K562 (cell line): ENCODE results near the gene ADK. TPM values are rescaled to one million over a fixed set of nuclear protein-coding genes. Genes with fewer than 3 reads are reported as not detected.

Experiments
- ATAC-seq: fragments of 200-7000 bp; cut with Tn5 transposase; 3 replicates; pipeline ENCODE4 v1.9.1; 2020; ENCODE audit warnings: moderate library complexity
- BruUV-seq: library from RNA; stranded (reverse); fragments of 400-500 nt; replicated peaks from 2 replicates; lab custom pipeline; 2021; lab: Mats Ljungman, UMichigan
- CTCF ChIA-PET: fragments of 300-600 bp; formaldehyde crosslinking; extraction: SDS; loops from one replicate; lab custom pipeline; 2021; ENCODE audit warnings: low intra/inter-chr PET ratio; lab: Yijun Ruan, JAX
- POLR2A ChIA-PET: fragments of 300-600, 350-650 bp; sonication (Branson Sonifier 250); formaldehyde crosslinking; extraction: SDS; loops from one replicate; lab custom pipeline; 2021; ENCODE audit warnings: antibody characterized with exemption, inconsistent platforms; lab: Yijun Ruan, JAX
- DNase-seq, 4 experiments: peaks; one replicate each; pipeline versions ENCODE4 v3.0.0 to v3.0.0-alpha.2; 2011 to 2018; ENCODE audit warnings: low spot score in 3 of 4, mixed read lengths in 3 of 4; ENCODE audit errors: extremely low read depth in 1 of 4
- FAIRE-seq: peaks from 2 replicates; lab custom pipeline; 2011; peaks lifted over from hg19 to GRCh38; lab: Jason Lieb, UNC
- H2AFZ ChIP-seq: 2 replicates; pipeline ENCODE4 v1.6.0; 2011; ENCODE audit warnings: low read depth, low read length, control low read depth, inconsistent platforms
- H3K27ac ChIP-seq: fragments of 200-600 bp; 3 replicates; pipeline ENCODE4 v1.8.0; 2011; ENCODE audit warnings: low read depth, mild to moderate bottlenecking, control low read depth, inconsistent platforms, low read length, moderate library complexity, mixed read lengths; ENCODE audit errors: extremely low read depth
- H3K27me3 ChIP-seq, 2 experiments: fragments of 300-600 bp in 1 of 2; 2 replicates in 1 of 2; 3 replicates in 1 of 2; pipeline versions ENCODE4 v1.6.0 to v1.8.0; 2011; ENCODE audit warnings: inconsistent platforms in 2 of 2, low read length in 2 of 2, mild to moderate bottlenecking in 1 of 2, mixed read lengths in 1 of 2, moderate library complexity in 1 of 2; ENCODE audit not compliant: control insufficient read depth in 2 of 2, insufficient read depth in 2 of 2
- H3K36me3 ChIP-seq: fragments of 300-600 bp; 3 replicates; pipeline ENCODE4 v1.8.0; 2011; ENCODE audit warnings: mild to moderate bottlenecking, low read length, inconsistent platforms; ENCODE audit not compliant: control insufficient read depth, insufficient read depth
- H3K4me1 ChIP-seq, 2 experiments: fragments of 200-600 bp in 1 of 2; replicated peaks in 1 of 2; 2 replicates in 1 of 2; 3 replicates in 1 of 2; pipeline versions ENCODE4 v1.5.1 to v1.8.0; 2011; ENCODE audit warnings: inconsistent platforms in 2 of 2, low read length in 2 of 2, mild to moderate bottlenecking in 1 of 2, mixed read lengths in 1 of 2, moderate library complexity in 1 of 2; ENCODE audit not compliant: control insufficient read depth in 2 of 2, insufficient read depth in 2 of 2
- H3K4me2 ChIP-seq: 2 replicates; pipeline ENCODE4 v1.6.1; 2011; ENCODE audit warnings: low read length, control low read depth, inconsistent platforms, mixed read lengths; ENCODE audit not compliant: insufficient read depth
- H3K4me3 ChIP-seq: fragments of 200-600 bp; sonication (generic), shearing (Covaris generic); 2 replicates; pipeline ENCODE4 v1.5.1; 2016; ENCODE audit warnings: control low read depth, inconsistent platforms
- H3K79me2 ChIP-seq: fragments of 200-600 bp; 3 replicates; pipeline ENCODE4 v1.8.0; 2011; ENCODE audit warnings: low read length, inconsistent platforms; ENCODE audit not compliant: control insufficient read depth, insufficient read depth
- H3K9ac ChIP-seq, 2 experiments: 2 replicates each; pipeline versions ENCODE4 v1.6.0 to v1.6.1; 2011; ENCODE audit warnings: low read depth in 2 of 2, low read length in 2 of 2, control low read depth in 1 of 2, inconsistent platforms in 1 of 2, mild to moderate bottlenecking in 1 of 2, mixed read lengths in 1 of 2; ENCODE audit not compliant: insufficient read depth in 1 of 2
- H3K9me1 ChIP-seq: one replicate; pipeline ENCODE4 v1.6.0; 2011; ENCODE audit warnings: inconsistent platforms, mild to moderate bottlenecking, low read length, moderate library complexity; ENCODE audit not compliant: control insufficient read depth, insufficient read depth
- H3K9me3 ChIP-seq: replicated peaks from 2 replicates; pipeline ENCODE4 v1.5.1; 2011; ENCODE audit warnings: low read depth, low read length, inconsistent platforms; ENCODE audit not compliant: control insufficient read depth, insufficient read depth
- H4K20me1 ChIP-seq: replicated peaks from 2 replicates; pipeline ENCODE4 v1.6.1; 2011; ENCODE audit warnings: low read length, inconsistent platforms, mixed read lengths; ENCODE audit not compliant: control insufficient read depth, insufficient read depth
- ATF1 ChIP-seq, 2 experiments: fragments of 450-650 bp in 1 of 2; IDR thresholded peaks; 2 replicates each; pipeline ENCODE4 v1.6.1; 2016; ENCODE audit warnings: missing compliant biosample characterization in 1 of 2, missing genetic modification characterization in 1 of 2
- BHLHE40 ChIP-seq: IDR thresholded peaks from 2 replicates; pipeline ENCODE4 v1.6.1; 2011; ENCODE audit warnings: low read length, improper control_type of control experiment
- CAMTA2 ChIP-seq: fragments of 250-450 bp; sonication (Bioruptor Pico); conservative IDR thresholded peaks from 2 replicates; pipeline ENCODE4 v1.5.1; 2022
- CBFB ChIP-seq: sonication (generic); formaldehyde crosslinking; IDR thresholded peaks from 2 replicates; pipeline ENCODE4 v1.4.0; 2020; ENCODE audit warnings: mild to moderate bottlenecking, missing genetic modification reagents
- CREB3 ChIP-seq: fragments of 450-650 bp; conservative IDR thresholded peaks from 2 replicates; pipeline ENCODE4 v1.6.1; 2016; ENCODE audit warnings: missing genetic modification characterization, low read depth, mild to moderate bottlenecking, missing compliant biosample characterization, moderate library complexity
- ELK1 ChIP-seq: sonication (generic); formaldehyde crosslinking; IDR thresholded peaks from 2 replicates; pipeline ENCODE4 v1.8.1; 2022; ENCODE audit warnings: missing genetic modification reagents
- EZH2 ChIP-seq: IDR thresholded peaks from 2 replicates; pipeline ENCODE4 v1.6.1; 2012; ENCODE audit warnings: low read depth, mild to moderate bottlenecking, inconsistent platforms, low read length, borderline replicate concordance
- FOXK1 ChIP-seq: sonication (generic); formaldehyde crosslinking; IDR thresholded peaks from 2 replicates; pipeline ENCODE4 v1.8.0; 2022; ENCODE audit warnings: missing genetic modification reagents, mild to moderate bottlenecking, borderline replicate concordance
- MECOM ChIP-seq: fragments of 250-450 bp; sonication (Bioruptor Pico); IDR thresholded peaks from 2 replicates; pipeline ENCODE4 v1.8.0; 2022; ENCODE audit warnings: inconsistent platforms
- MYC ChIP-seq, 2 experiments: fragments of 250-450 bp in 1 of 2; sonication (Bioruptor Pico) in 1 of 2; IDR thresholded peaks; 2 replicates each; pipeline versions ENCODE4 v1.5.1 to v1.6.1; 2012 to 2021; ENCODE audit warnings: low read depth in 2 of 2, borderline replicate concordance in 1 of 2, improper control_type of control experiment in 1 of 2, low read length in 1 of 2, mild to moderate bottlenecking in 1 of 2, moderate library complexity in 1 of 2
- SETDB1 ChIP-seq: IDR thresholded peaks from one replicate; pipeline ENCODE4 v1.6.1; 2012; ENCODE audit warnings: low read length, control low read depth, inconsistent platforms
- TAF9B ChIP-seq: fragments of 450-650 bp; IDR thresholded peaks from 2 replicates; pipeline ENCODE4 v1.6.1; 2018; ENCODE audit warnings: mild to moderate bottlenecking; ENCODE audit not compliant: partially characterized antibody
- TSC22D4 ChIP-seq: fragments of 450-650 bp; IDR thresholded peaks from 2 replicates; pipeline ENCODE4 v1.6.1; 2016; ENCODE audit warnings: missing genetic modification characterization, missing biosample characterization, control low read depth
- ZNF263 ChIP-seq: sonication (generic); formaldehyde crosslinking; IDR thresholded peaks from 2 replicates; pipeline ENCODE4 v1.8.0; 2022; ENCODE audit warnings: mild to moderate bottlenecking, missing genetic modification reagents, borderline replicate concordance
- in situ Hi-C: fragments of 300-500 bp; cut with MboI; formaldehyde crosslinking; loops from 4 replicates; pipeline ENCODE4 v1.15.0; 2018; ENCODE audit warnings: inconsistent platforms, mixed read lengths
- intact Hi-C: fragments of 100-400 bp; cut with micrococcal nuclease; formaldehyde crosslinking; loops from 2 replicates; pipeline ENCODE4 v1.14.2; 2022
- polyA plus RNA-seq, 8 experiments: library from polyadenylated mRNA; depleted of rRNA in 4 of 8; stranded (reverse) in 5 of 8; unstranded in 3 of 8; fragments of >200 nt; fragmentation: Nextera tagmentation in 2 of 8; fragmentation: Illumina TruSeq in 1 of 8; extraction: Ambion mirVana in 2 of 8; extraction: Trizol in 1 of 8; gene quantifications; 2 replicates each; pipeline versions ENCODE4 v1.2.1 to v1.2.3, GENCODE V29; 2011 to 2014; ENCODE audit warnings: inconsistent platforms in 1 of 8, missing spikeins in 1 of 8
- total RNA-seq, 7 experiments: library from RNA; depleted of rRNA in 6 of 7; stranded (reverse); fragments of >200 nt in 6 of 7; fragmentation: Illumina TruSeq in 2 of 7; extraction: Trizol in 2 of 7; gene quantifications; 2 replicates each; pipeline versions ENCODE4 v1.2.1 to v1.2.3, GENCODE V29; 2011 to 2021; ENCODE audit warnings: low replicate concordance in 1 of 7
- TF ChIP-seq, protein P1 (sequence below), 2 experiments: IDR thresholded peaks; 2 replicates each; pipeline ENCODE4 v1.6.1; 2011; ENCODE audit warnings: borderline replicate concordance in 1 of 2, control low read depth in 1 of 2, low read depth in 1 of 2, low read length in 1 of 2, mild to moderate bottlenecking in 1 of 2, mixed read lengths in 1 of 2, moderate library complexity in 1 of 2; ENCODE audit not compliant: insufficient read depth in 1 of 2, insufficient read length in 1 of 2, poor library complexity in 1 of 2, severe bottlenecking in 1 of 2; ENCODE audit errors: extremely low read depth in 1 of 2

ADK gene
- total and polyA plus RNA-seq, 9 of the 15 experiments (the other 6 are each of a cell fraction or from before 2014, with no cell fraction given), result 54.2 to 97.8 (median 73.6) TPM

GRCh38 chr10:74388801-74389200 is 237.8 kb downstream of the ADK start:
- BruUV-seq, result no TSS peak
- Histone ChIP-seq H2AFZ (no peak overlapping the region), H3K4me1 (no peaks in the 10 kb centered on the region), H3K9ac (no peak overlapping the region), H3K27ac (no peak overlapping the region), H3K4me3 (no peak overlapping the region), H4K20me1 (no peaks in the 10 kb centered on the region), H3K36me3 (0 out of 3 replicates have a peak, but pooled peaks cover under 1% of the 10 kb centered on the region), H3K27me3 (no peaks in the 10 kb centered on the region), H3K4me2 (no peak overlapping the region), H3K9me1 (no peaks in the 10 kb centered on the region), H3K79me2 (no peaks in the 10 kb centered on the region), H3K9me3 (no peaks in the 10 kb centered on the region)
- in situ Hi-C loops, result no loop called here
- POLR2A ChIA-PET, result no interaction called here
- DNase-seq, result no peak
- intact Hi-C loops, result no loop called here
- no peak for ATAC-seq
- CTCF ChIA-PET, result no interaction called here
- TF ChIP-seq BHLHE40, result no peak
- no peak for TF ChIP-seq MYC (IDR thresholded peaks at IDR 0.05; ENCODE audit: low read depth, low read length)
- no peak for TF ChIP-seq MYC (CRISPR knock-in tag; IDR thresholded peaks at IDR 0.05; ENCODE audit: borderline replicate concordance, low read depth)
- TF ChIP-seq CREB3 (tag), result no peak
- no peak for TF ChIP-seq EZH2
- no peak for TF ChIP-seq MECOM (CRISPR knock-in tag)
- no peak for TF ChIP-seq ATF1 (CRISPR knock-in tag; IDR thresholded peaks at IDR 0.05)
- no peak for TF ChIP-seq ATF1 (tag; IDR thresholded peaks at IDR 0.05)
- no peak for TF ChIP-seq SETDB1
- TF ChIP-seq FOXK1 (CRISPR knock-in tag), result no peak
- no peak for TF ChIP-seq TSC22D4 (tag)
- TF ChIP-seq CBFB (CRISPR knock-in tag), result no peak
- TF ChIP-seq ELK1 (CRISPR knock-in tag), result no peak
- no peak for TF ChIP-seq CAMTA2 (CRISPR knock-in tag)
- TF ChIP-seq TAF9B, result no peak
- no peak for TF ChIP-seq ZNF263 (CRISPR knock-in tag)
- TF ChIP-seq, protein P1, sequence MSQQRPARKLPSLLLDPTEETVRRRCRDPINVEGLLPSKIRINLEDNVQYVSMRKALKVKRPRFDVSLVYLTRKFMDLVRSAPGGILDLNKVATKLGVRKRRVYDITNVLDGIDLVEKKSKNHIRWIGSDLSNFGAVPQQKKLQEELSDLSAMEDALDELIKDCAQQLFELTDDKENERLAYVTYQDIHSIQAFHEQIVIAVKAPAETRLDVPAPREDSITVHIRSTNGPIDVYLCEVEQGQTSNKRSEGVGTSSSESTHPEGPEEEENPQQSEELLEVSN (IDR thresholded peaks at IDR 0.05; ENCODE audit: borderline replicate concordance in 1 of 2, extremely low read depth in 1 of 2, insufficient read depth in 1 of 2, insufficient read length in 1 of 2, low read depth in 1 of 2, low read length in 1 of 2, poor library complexity in 1 of 2, severe bottlenecking in 1 of 2), result no peak
- FAIRE-seq, result peak; percentile 19
